ENCODE results near the gene MCTP2. TPM values are rescaled to one million over a fixed set of nuclear protein-coding genes. Genes with fewer than 3 reads are reported as not detected.

MCTP2 gene
- total RNA-seq, 4 donors from 2014 or later = 12.0 to 18.3 (median 15.2) TPM

- Histone ChIP-seq H3K4me3 (no peak overlapping the region), H3K36me3 (no peaks in the 10 kb centered on the region), H3K9me3 (peaks cover 0 to 4% (median 0%) of the 10 kb centered on the region in 4 donors), H3K4me1 (no peaks in the 10 kb centered on the region), H3K27me3 (no peaks in the 10 kb centered on the region), H3K27ac (no peak overlapping the region)
- no peak for DNase-seq (ENCODE audit: low spot score in 2 of 2)
- TF ChIP-seq CTCF (IDR thresholded peaks at IDR 0.05) = no peak
- no peak for TF ChIP-seq EP300 (IDR thresholded peaks at IDR 0.05)
- no peak for TF ChIP-seq POLR2A (IDR thresholded peaks at IDR 0.05)
- 82 to 93% methylated on average over 4 of the region's 4 CpGs for WGBS, 2 donors
These were observed 63.9 kb downstream of the MCTP2 start for GRCh38 chr15:94295275-94295674.

- no peak for DNase-seq (ENCODE audit: low spot score in 2 of 2)
- Histone ChIP-seq H3K36me3 (no peaks in the 10 kb centered on the region), H3K4me3 (no peak overlapping the region), H3K9me3 (no peaks in the 10 kb centered on the region), H3K4me1 (no peaks in the 10 kb centered on the region), H3K27ac (no peak overlapping the region), H3K27me3 (no peaks in the 10 kb centered on the region)
- 92 to 100% methylated on average over 1 of the region's 1 CpG for WGBS, 2 donors
- TF ChIP-seq POLR2A (IDR thresholded peaks at IDR 0.05) (no peak), EP300 (IDR thresholded peaks at IDR 0.05) (no peak), CTCF (IDR thresholded peaks at IDR 0.05) (no peak)
These were observed 65.4 kb downstream of the MCTP2 start for GRCh38 chr15:94296717-94297116.

GRCh38 chr15:94297558-94297957 is 66.2 kb downstream of the MCTP2 start:
- Histone ChIP-seq H3K9me3 (no peaks in the 10 kb centered on the region), H3K27me3 (no peaks in the 10 kb centered on the region), H3K4me1 (no peaks in the 10 kb centered on the region), H3K36me3 (no peaks in the 10 kb centered on the region), H3K27ac (no peak overlapping the region), H3K4me3 (no peak overlapping the region)
- 65 to 66% methylated on average over 6 of the region's 6 CpGs for WGBS, 2 donors
- no peak for TF ChIP-seq POLR2A (IDR thresholded peaks at IDR 0.05)
- no peak for TF ChIP-seq EP300 (IDR thresholded peaks at IDR 0.05)
- TF ChIP-seq CTCF (IDR thresholded peaks at IDR 0.05) = no peak
- no peak for DNase-seq (ENCODE audit: low spot score in 2 of 2)

- no peaks in the 10 kb centered on the region for H3K36me3 ChIP-seq
- H3K4me3 ChIP-seq = no peak overlapping the region
- H3K27ac ChIP-seq = no peak overlapping the region
- no peaks in the 10 kb centered on the region for H3K27me3 ChIP-seq
- 89 to 96% methylated on average over 9 of the region's 9 CpGs for WGBS, 2 donors
- no peaks in the 10 kb centered on the region for H3K4me1 ChIP-seq
- no peak for DNase-seq (ENCODE audit: low spot score in 2 of 2)
- TF ChIP-seq CTCF (IDR thresholded peaks at IDR 0.05) (no peak), EP300 (IDR thresholded peaks at IDR 0.05) (no peak), POLR2A (IDR thresholded peaks at IDR 0.05) (no peak)
- no peaks in the 10 kb centered on the region for H3K9me3 ChIP-seq
These were observed 67.0 kb downstream of the MCTP2 start for GRCh38 chr15:94298364-94298763.

GRCh38 chr15:94300612-94301011 is 69.3 kb downstream of the MCTP2 start:
- Histone ChIP-seq H3K4me3 (no peak overlapping the region), H3K27ac (no peak overlapping the region), H3K36me3 (no peaks in the 10 kb centered on the region), H3K4me1 (no peaks in the 10 kb centered on the region), H3K27me3 (no peaks in the 10 kb centered on the region), H3K9me3 (no peaks in the 10 kb centered on the region)
- DNase-seq (ENCODE audit: low spot score in 2 of 2) = no peak
- TF ChIP-seq POLR2A (IDR thresholded peaks at IDR 0.05) (no peak), EP300 (IDR thresholded peaks at IDR 0.05) (no peak), CTCF (IDR thresholded peaks at IDR 0.05) (no peak)
